K562 (cell line): Measurements from ENCODE around the gene BBC3. TPM values are rescaled to one million over a fixed set of nuclear protein-coding genes. Genes with fewer than 3 reads are reported as not detected.

Source experiments
- ATAC-seq: fragments of 200-7000 bp; cut with Tn5 transposase; 3 replicates; pipeline ENCODE4 v1.9.1; 2020; ENCODE audit warnings: moderate library complexity
- BruUV-seq: library from RNA; stranded (reverse); fragments of 400-500 nt; replicated peaks from 2 replicates; lab custom pipeline; 2021; lab: Mats Ljungman, UMichigan
- CTCF ChIA-PET: fragments of 300-600 bp; formaldehyde crosslinking; extraction: SDS; loops from one replicate; lab custom pipeline; 2021; ENCODE audit warnings: low intra/inter-chr PET ratio; lab: Yijun Ruan, JAX
- POLR2A ChIA-PET: fragments of 300-600, 350-650 bp; sonication (Branson Sonifier 250); formaldehyde crosslinking; extraction: SDS; loops from one replicate; lab custom pipeline; 2021; ENCODE audit warnings: antibody characterized with exemption, inconsistent platforms; lab: Yijun Ruan, JAX
- DNase-seq, 4 experiments: peaks; one replicate each; pipeline versions ENCODE4 v3.0.0 to v3.0.0-alpha.2; 2011 to 2018; ENCODE audit warnings: low spot score in 3 of 4, mixed read lengths in 3 of 4; ENCODE audit errors: extremely low read depth in 1 of 4
- FAIRE-seq: peaks from 2 replicates; lab custom pipeline; 2011; peaks lifted over from hg19 to GRCh38; lab: Jason Lieb, UNC
- H2AFZ ChIP-seq: 2 replicates; pipeline ENCODE4 v1.6.0; 2011; ENCODE audit warnings: low read depth, low read length, control low read depth, inconsistent platforms
- H3K27ac ChIP-seq: fragments of 200-600 bp; 3 replicates; pipeline ENCODE4 v1.8.0; 2011; ENCODE audit warnings: low read depth, mild to moderate bottlenecking, control low read depth, inconsistent platforms, low read length, moderate library complexity, mixed read lengths; ENCODE audit errors: extremely low read depth
- H3K27me3 ChIP-seq, 2 experiments: fragments of 300-600 bp in 1 of 2; 2 replicates in 1 of 2; 3 replicates in 1 of 2; pipeline versions ENCODE4 v1.6.0 to v1.8.0; 2011; ENCODE audit warnings: inconsistent platforms in 2 of 2, low read length in 2 of 2, mild to moderate bottlenecking in 1 of 2, mixed read lengths in 1 of 2, moderate library complexity in 1 of 2; ENCODE audit not compliant: control insufficient read depth in 2 of 2, insufficient read depth in 2 of 2
- H3K36me3 ChIP-seq: fragments of 300-600 bp; 3 replicates; pipeline ENCODE4 v1.8.0; 2011; ENCODE audit warnings: mild to moderate bottlenecking, low read length, inconsistent platforms; ENCODE audit not compliant: control insufficient read depth, insufficient read depth
- H3K4me1 ChIP-seq, 2 experiments: fragments of 200-600 bp in 1 of 2; replicated peaks in 1 of 2; 2 replicates in 1 of 2; 3 replicates in 1 of 2; pipeline versions ENCODE4 v1.5.1 to v1.8.0; 2011; ENCODE audit warnings: inconsistent platforms in 2 of 2, low read length in 2 of 2, mild to moderate bottlenecking in 1 of 2, mixed read lengths in 1 of 2, moderate library complexity in 1 of 2; ENCODE audit not compliant: control insufficient read depth in 2 of 2, insufficient read depth in 2 of 2
- H3K4me2 ChIP-seq: 2 replicates; pipeline ENCODE4 v1.6.1; 2011; ENCODE audit warnings: low read length, control low read depth, inconsistent platforms, mixed read lengths; ENCODE audit not compliant: insufficient read depth
- H3K4me3 ChIP-seq: fragments of 200-600 bp; sonication (generic), shearing (Covaris generic); 2 replicates; pipeline ENCODE4 v1.5.1; 2016; ENCODE audit warnings: control low read depth, inconsistent platforms
- H3K79me2 ChIP-seq: fragments of 200-600 bp; 3 replicates; pipeline ENCODE4 v1.8.0; 2011; ENCODE audit warnings: low read length, inconsistent platforms; ENCODE audit not compliant: control insufficient read depth, insufficient read depth
- H3K9ac ChIP-seq, 2 experiments: 2 replicates each; pipeline versions ENCODE4 v1.6.0 to v1.6.1; 2011; ENCODE audit warnings: low read depth in 2 of 2, low read length in 2 of 2, control low read depth in 1 of 2, inconsistent platforms in 1 of 2, mild to moderate bottlenecking in 1 of 2, mixed read lengths in 1 of 2; ENCODE audit not compliant: insufficient read depth in 1 of 2
- H3K9me1 ChIP-seq: one replicate; pipeline ENCODE4 v1.6.0; 2011; ENCODE audit warnings: inconsistent platforms, mild to moderate bottlenecking, low read length, moderate library complexity; ENCODE audit not compliant: control insufficient read depth, insufficient read depth
- H3K9me3 ChIP-seq: replicated peaks from 2 replicates; pipeline ENCODE4 v1.5.1; 2011; ENCODE audit warnings: low read depth, low read length, inconsistent platforms; ENCODE audit not compliant: control insufficient read depth, insufficient read depth
- H4K20me1 ChIP-seq: replicated peaks from 2 replicates; pipeline ENCODE4 v1.6.1; 2011; ENCODE audit warnings: low read length, inconsistent platforms, mixed read lengths; ENCODE audit not compliant: control insufficient read depth, insufficient read depth
- CBX8 ChIP-seq: fragments of 200-600 bp; sonication (generic); IDR thresholded peaks from 2 replicates; pipeline ENCODE4 v1.6.1; 2012; ENCODE audit warnings: borderline replicate concordance, mixed run types, low read depth, mild to moderate bottlenecking, moderate library complexity, mixed read lengths, low read length, control low read depth, inconsistent platforms; ENCODE audit not compliant: poor library complexity, severe bottlenecking; ENCODE audit errors: extremely low read depth
- E2F8 ChIP-seq: fragments of 450-650 bp; IDR thresholded peaks from 2 replicates; pipeline ENCODE4 v1.7.1; 2018; ENCODE audit warnings: mild to moderate bottlenecking, low read depth; ENCODE audit not compliant: partially characterized antibody
- FOSL1 ChIP-seq: fragments of 200-800 bp; sonication (Bioruptor generic); conservative IDR thresholded peaks from 2 replicates; pipeline ENCODE4 v1.6.1; 2016; ENCODE audit warnings: missing genetic modification characterization, missing compliant biosample characterization
- FOXA3 ChIP-seq, 2 experiments: fragments of 450-650 bp in 1 of 2; sonication (generic) in 1 of 2; formaldehyde crosslinking; IDR thresholded peaks in 1 of 2; conservative IDR thresholded peaks in 1 of 2; 2 replicates each; pipeline versions ENCODE4 v1.4.0 to v1.8.0; 2020 to 2022; ENCODE audit warnings: mild to moderate bottlenecking in 2 of 2, missing genetic modification reagents in 1 of 2
- MEIS2 ChIP-seq: fragments of 450-650 bp; IDR thresholded peaks from 2 replicates; pipeline ENCODE4 v1.6.1; 2014; ENCODE audit warnings: mild to moderate bottlenecking; ENCODE audit not compliant: partially characterized antibody
- NRF1 ChIP-seq, 2 experiments: fragments of 450-650 bp; IDR thresholded peaks in 1 of 2; conservative IDR thresholded peaks in 1 of 2; 2 replicates each; pipeline ENCODE4 v1.6.1; 2014; ENCODE audit warnings: mild to moderate bottlenecking in 2 of 2
- RBBP5 ChIP-seq: fragments of 200-600 bp; sonication (generic); IDR thresholded peaks from 2 replicates; pipeline ENCODE4 v1.6.1; 2012; ENCODE audit warnings: borderline replicate concordance, mild to moderate bottlenecking, low read length, control low read depth, inconsistent platforms; ENCODE audit not compliant: insufficient read depth, poor library complexity, severe bottlenecking
- TFE3 ChIP-seq: fragments of 450-650 bp; formaldehyde crosslinking; IDR thresholded peaks from 2 replicates; pipeline ENCODE4 v1.4.0; 2020; ENCODE audit warnings: mild to moderate bottlenecking, mixed read lengths
- THAP12 ChIP-seq: fragments of 250-450 bp; sonication (Bioruptor Pico); IDR thresholded peaks from 2 replicates; pipeline ENCODE4 v1.9.0; 2021; ENCODE audit warnings: mild to moderate bottlenecking, inconsistent platforms
- WGBS: fragments of 100-300 bp; shearing (Covaris generic); methylation state at CpG from one replicate; pipeline ENCODE4 v1.1.6; 2016; ENCODE audit warnings: low coverage, mixed read lengths; ENCODE audit not compliant: insufficient coverage; ENCODE audit errors: missing lambda C conversion rate; 5-methylcytosine and 5-hydroxymethylcytosine counted together
- in situ Hi-C: fragments of 300-500 bp; cut with MboI; formaldehyde crosslinking; loops from 4 replicates; pipeline ENCODE4 v1.15.0; 2018; ENCODE audit warnings: inconsistent platforms, mixed read lengths
- intact Hi-C: fragments of 100-400 bp; cut with micrococcal nuclease; formaldehyde crosslinking; loops from 2 replicates; pipeline ENCODE4 v1.14.2; 2022
- polyA plus RNA-seq, 8 experiments: library from polyadenylated mRNA; depleted of rRNA in 4 of 8; stranded (reverse) in 5 of 8; unstranded in 3 of 8; fragments of >200 nt; fragmentation: Nextera tagmentation in 2 of 8; fragmentation: Illumina TruSeq in 1 of 8; extraction: Ambion mirVana in 2 of 8; extraction: Trizol in 1 of 8; gene quantifications; 2 replicates each; pipeline versions ENCODE4 v1.2.1 to v1.2.3, GENCODE V29; 2011 to 2014; ENCODE audit warnings: inconsistent platforms in 1 of 8, missing spikeins in 1 of 8
- total RNA-seq, 7 experiments: library from RNA; depleted of rRNA in 6 of 7; stranded (reverse); fragments of >200 nt in 6 of 7; fragmentation: Illumina TruSeq in 2 of 7; extraction: Trizol in 2 of 7; gene quantifications; 2 replicates each; pipeline versions ENCODE4 v1.2.1 to v1.2.3, GENCODE V29; 2011 to 2021; ENCODE audit warnings: low replicate concordance in 1 of 7
- TF ChIP-seq, protein P1 (sequence below), 2 experiments: fragments of 450-650 bp in 1 of 2; sonication (generic) in 1 of 2; formaldehyde crosslinking in 1 of 2; IDR thresholded peaks in 1 of 2; conservative IDR thresholded peaks in 1 of 2; 2 replicates each; pipeline versions ENCODE4 v1.6.1 to v1.8.1; 2016 to 2023; ENCODE audit warnings: mild to moderate bottlenecking in 2 of 2, moderate library complexity in 2 of 2, inconsistent platforms in 1 of 2, missing genetic modification reagents in 1 of 2

BBC3 gene
- total and polyA plus RNA-seq, 9 of the 15 experiments (the other 6 are each of a cell fraction or from before 2014, with no cell fraction given) = 0.15 to 30.7 (median 4.8) TPM

DNA sequence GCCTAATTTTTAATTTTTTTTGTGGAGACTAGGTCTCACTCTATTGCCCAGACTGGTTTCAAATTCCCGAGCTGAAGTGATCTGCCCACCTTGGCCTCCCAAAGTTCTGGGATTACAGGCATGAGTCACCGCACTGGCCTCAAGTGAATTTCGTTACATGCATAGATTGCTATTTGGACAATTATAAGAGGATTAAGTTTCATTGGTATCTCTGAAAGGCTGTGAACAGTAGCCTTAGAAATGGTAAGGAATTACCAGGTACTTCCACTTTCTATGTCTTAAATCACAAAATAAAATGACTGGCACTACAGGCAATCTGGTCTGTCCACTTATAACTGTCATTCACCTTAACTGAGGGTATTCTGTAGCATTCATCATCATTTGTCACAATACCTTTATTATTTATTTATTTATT, 22.5 kb upstream of the BBC3 start:
- in situ Hi-C loops (no loop called here), intact Hi-C loops (no loop called here)
- peaks cover 4% of the 10 kb centered on the region; the same call in 1 of the 3 replicates for H3K36me3 ChIP-seq
- peaks cover 19% of the 10 kb centered on the region for H3K79me2 ChIP-seq
- DNase-seq = no peak
- no peaks in the 10 kb centered on the region for H3K27me3 ChIP-seq
- no peaks in the 10 kb centered on the region for H3K9me3 ChIP-seq
- peak overlapping the region; percentile 24; the same call in 1 of the 3 replicates for H3K27ac ChIP-seq
- POLR2A ChIA-PET = interaction anchor here (0.6 to 1.2 kb wide), 5 partner anchors 10 to 206 kb away, joined by 4 to 8 read pairs (median 5); partner anchors contain the start of gene INAFM1
- no peak overlapping the region; a peak in 1 of 4 replicates for H3K9ac ChIP-seq
- no peak overlapping the region for H3K4me2 ChIP-seq
- TF ChIP-seq FOXA3 (CRISPR knock-in tag; conservative IDR thresholded peaks at IDR 0.05 in 1 of 2, IDR thresholded peaks at IDR 0.05 in 1 of 2) (no peak), NRF1 (conservative IDR thresholded peaks at IDR 0.05 in 1 of 2, IDR thresholded peaks at IDR 0.05 in 1 of 2) (no peak), CBX8 (no peak), TFE3 (CRISPR knock-in tag) (no peak), MEIS2 (no peak), E2F8 (no peak), FOSL1 (tag) (0 out of 2 replicates have a peak, but pooled peaks have one; percentile 20), RBBP5 (no peak), THAP12 (CRISPR knock-in tag) (no peak)
- TF ChIP-seq, protein P1, sequence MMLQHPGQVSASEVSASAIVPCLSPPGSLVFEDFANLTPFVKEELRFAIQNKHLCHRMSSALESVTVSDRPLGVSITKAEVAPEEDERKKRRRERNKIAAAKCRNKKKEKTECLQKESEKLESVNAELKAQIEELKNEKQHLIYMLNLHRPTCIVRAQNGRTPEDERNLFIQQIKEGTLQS (IDR thresholded peaks at IDR 0.05) = peak; percentile 35; the same call in 1 of the 2 replicates
- TF ChIP-seq, protein P1 (CRISPR knock-in tag; conservative IDR thresholded peaks at IDR 0.05) = no peak
- TF ChIP-seq, all 486 proteins: peak for 2
- Histone ChIP-seq H4K20me1 (peaks cover 7% of the 10 kb centered on the region; the same call in 1 of the 2 replicates), H3K4me3 (no peak overlapping the region), H2AFZ (no peak overlapping the region), H3K9me1 (no peaks in the 10 kb centered on the region), H3K4me1 (peaks cover 8 to 28% of the 10 kb centered on the region in 2 experiments; a peak in 4 of 5 replicates)
- FAIRE-seq (no peak), ATAC-seq (no peak)
- WGBS = 43% methylated on average over 3 of the region's 3 CpGs
- CTCF ChIA-PET = no interaction called here
- BruUV-seq = no TSS peak
